LNCaP clone FGC (cell line): Measurements from ENCODE around the gene CST2.
"Not testable (repeated sequence)": the region's sequence is repeated elsewhere in the genome, so short reads cannot be mapped to it uniquely, and the experiment has no call there.

Experiments used
- DNase-seq: peaks from one replicate; pipeline ENCODE4 v3.0.0-alpha.2; 2011; ENCODE audit warnings: low read depth
- H3K4me3 ChIP-seq: 2 replicates; pipeline ENCODE4 v1.5.1; 2011; ENCODE audit warnings: mild to moderate bottlenecking, low read depth, low read length, control low read depth
- CTCF ChIP-seq: IDR thresholded peaks from 2 replicates; pipeline ENCODE4 v1.5.1; 2012; ENCODE audit warnings: mild to moderate bottlenecking; ENCODE audit not compliant: control insufficient read depth, insufficient read depth; ENCODE audit errors: extremely low read depth

Gene CST2

GRCh38 chr20:23835716-23836115 lies 9.2 kb upstream of the CST2 start:
- no peak for DNase-seq
- no peak for TF ChIP-seq CTCF
- no peak overlapping the region for H3K4me3 ChIP-seq

- TF ChIP-seq CTCF, result no peak
These were observed 6.4 kb upstream of the CST2 start for GRCh38 chr20:23832775-23833513.

DNA sequence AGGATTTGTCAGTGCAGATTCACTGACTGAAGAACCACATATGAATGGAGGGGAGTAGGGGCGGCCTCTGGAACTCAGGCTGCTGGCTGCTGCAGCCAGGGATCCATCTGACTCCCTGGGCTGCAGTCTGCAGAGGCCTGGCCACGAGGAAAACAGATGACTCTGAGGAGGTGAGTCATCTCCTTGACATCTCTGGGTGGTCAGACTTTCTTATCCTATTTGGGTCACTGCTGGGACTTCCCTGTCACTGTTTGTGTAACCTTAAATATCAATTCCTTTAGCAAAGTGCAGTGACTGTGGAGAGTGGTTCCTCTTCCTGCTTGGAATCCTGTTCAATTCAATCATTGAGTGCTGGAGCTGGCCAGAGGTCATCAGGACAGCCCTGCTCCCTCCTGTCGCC lies 5.4 kb upstream of the CST2 start:
- H3K4me3 ChIP-seq, DNase-seq: not testable (repeated sequence)

More at GRCh38 chr20:23832775-23833513, 6.4 kb upstream of the CST2 start:
- DNase-seq, result no peak
- no peak overlapping the region for H3K4me3 ChIP-seq

- TF ChIP-seq CTCF, result no peak
- no peak for DNase-seq
These were observed 2.8 kb downstream of the CST2 start for GRCh38 chr20:23823621-23824324.

GRCh38 chr20:23823111-23823510 lies 3.4 kb downstream of the CST2 start:
- DNase-seq, result no peak
- no peak for TF ChIP-seq CTCF
- H3K4me3 ChIP-seq, result no peak overlapping the region

More at GRCh38 chr20:23823621-23824324, 2.8 kb downstream of the CST2 start:
- H3K4me3 ChIP-seq, result no peak overlapping the region

- no peak for TF ChIP-seq CTCF
- DNase-seq, result no peak
These were observed 6.0 kb downstream of the CST2 start for GRCh38 chr20:23820493-23820892.

GRCh38 chr20:23811559-23811958 lies 15.0 kb downstream of the CST2 start:
- DNase-seq, H3K4me3 ChIP-seq: not testable (repeated sequence)

More at GRCh38 chr20:23820493-23820892, 6.0 kb downstream of the CST2 start:
- no peak overlapping the region for H3K4me3 ChIP-seq

DNA sequence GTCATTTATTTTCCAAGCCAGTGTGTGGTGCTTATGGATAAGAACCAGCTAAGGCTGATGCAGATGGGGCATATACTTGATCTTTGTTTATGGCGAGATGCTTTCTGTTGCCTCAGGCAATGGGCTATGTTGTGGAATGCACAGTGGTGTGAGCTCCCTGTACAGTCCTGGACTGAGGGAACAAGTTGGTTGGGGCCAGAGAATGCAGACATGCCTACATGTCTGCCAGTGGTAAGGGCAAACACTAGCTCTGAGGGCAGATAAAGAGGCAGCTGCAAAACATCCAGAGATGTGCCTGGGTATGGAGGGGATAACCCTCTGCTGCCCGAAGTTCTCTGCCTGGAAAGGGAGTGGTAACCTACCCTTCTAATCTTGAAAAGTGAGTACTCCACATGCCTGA lies 16.2 kb downstream of the CST2 start:
- not testable (repeated sequence) for H3K4me3 ChIP-seq, DNase-seq
